HL-60 (cell line): ENCODE measurements around the gene CTNND2.

ENCODE experiments used
- DNase-seq, 2 experiments: peaks; one replicate each; pipeline ENCODE4 v3.0.0-alpha.2; 2010 to 2020; ENCODE audit warnings: low read depth in 1 of 2, low spot score in 1 of 2
- H3K27ac ChIP-seq: fragments of 250-450 bp; sonication (Bioruptor Pico); replicated peaks from 2 replicates; pipeline ENCODE4 v1.5.1; 2020; ENCODE audit warnings: mild to moderate bottlenecking, moderate library complexity
- H3K27me3 ChIP-seq: fragments of 250-450 bp; sonication (Bioruptor Pico); 2 replicates; pipeline ENCODE4 v1.5.1; 2021; ENCODE audit warnings: mild to moderate bottlenecking, moderate library complexity; ENCODE audit not compliant: insufficient read depth, poor library complexity, severe bottlenecking
- H3K4me3 ChIP-seq: replicated peaks from 2 replicates; pipeline ENCODE4 v1.5.1; 2011; ENCODE audit warnings: mild to moderate bottlenecking, control low read depth, low read length; ENCODE audit not compliant: insufficient read depth
- CTCF ChIP-seq: IDR thresholded peaks from one replicate; pipeline ENCODE4 v1.5.1; 2011; ENCODE audit warnings: low read length, control low read depth, inconsistent platforms; ENCODE audit not compliant: insufficient read depth
- GABPA ChIP-seq: IDR thresholded peaks from 2 replicates; pipeline ENCODE4 v1.6.1; 2012; ENCODE audit warnings: low read depth
- POLR2AphosphoS5 ChIP-seq: IDR thresholded peaks from 2 replicates; pipeline ENCODE4 v1.6.1; 2012; ENCODE audit warnings: low read depth
- REST ChIP-seq: IDR thresholded peaks from 2 replicates; pipeline ENCODE4 v1.6.1; 2012; ENCODE audit warnings: low read depth; ENCODE audit not compliant: insufficient replicate concordance
- SPI1 ChIP-seq: IDR thresholded peaks from 2 replicates; pipeline ENCODE4 v1.6.1; 2012; ENCODE audit warnings: low read depth, mild to moderate bottlenecking, borderline replicate concordance

CTNND2 gene

GRCh38 chr5:11588803-11589202, 315.4 kb downstream of the CTNND2 start:
- no peak overlapping the region for H3K27ac ChIP-seq
- TF ChIP-seq SPI1 = no peak
- no peak for TF ChIP-seq GABPA
- TF ChIP-seq REST = no peak
- no peak for TF ChIP-seq POLR2AphosphoS5
- no peak for TF ChIP-seq CTCF
- no peak overlapping the region for H3K4me3 ChIP-seq
- H3K27me3 ChIP-seq = no peaks in the 10 kb centered on the region
- no peak for DNase-seq

GRCh38 chr5:11584017-11584416, 320.2 kb downstream of the CTNND2 start:
- H3K27me3 ChIP-seq = no peaks in the 10 kb centered on the region
- TF ChIP-seq GABPA (no peak), CTCF (no peak), REST (no peak), SPI1 (no peak), POLR2AphosphoS5 (no peak)
- no peak overlapping the region for H3K4me3 ChIP-seq
- H3K27ac ChIP-seq = no peak overlapping the region
- DNase-seq = no peak

GRCh38 chr5:11579351-11579750, 324.9 kb downstream of the CTNND2 start:
- Histone ChIP-seq H3K27me3 (no peaks in the 10 kb centered on the region), H3K4me3 (no peak overlapping the region), H3K27ac (no peak overlapping the region)
- no peak for DNase-seq
- no peak for TF ChIP-seq POLR2AphosphoS5
- no peak for TF ChIP-seq SPI1
- no peak for TF ChIP-seq GABPA
- TF ChIP-seq REST = no peak
- no peak for TF ChIP-seq CTCF
